Neuronal stem cell (in vitro differentiated cells): Measurements from ENCODE around the gene DDTL.
"Not testable (repeated sequence)": the region's sequence is repeated elsewhere in the genome, so short reads cannot be mapped to it uniquely, and the experiment has no call there.

Experiments used
- DNase-seq: peaks from one replicate; pipeline ENCODE4 v3.0.0-alpha.2; 2013; ENCODE audit warnings: low spot score
- H2AFZ ChIP-seq: one replicate; pipeline ENCODE4 v1.6.1; 2013; ENCODE audit warnings: mild to moderate bottlenecking, low read length, inconsistent platforms
- H2AK5ac ChIP-seq: 2 replicates; pipeline ENCODE4 v1.6.1; 2013; ENCODE audit warnings: low read depth, mild to moderate bottlenecking, inconsistent platforms, low read length, moderate library complexity, mixed read lengths
- H2BK120ac ChIP-seq: 2 replicates; pipeline ENCODE4 v1.6.1; 2013; ENCODE audit warnings: low read depth, mild to moderate bottlenecking, inconsistent platforms, low read length, moderate library complexity, mixed read lengths
- H2BK12ac ChIP-seq: one replicate; pipeline ENCODE4 v1.6.1; 2013; ENCODE audit warnings: low read length, inconsistent platforms
- H2BK15ac ChIP-seq: 2 replicates; pipeline ENCODE4 v1.6.1; 2013; ENCODE audit warnings: mild to moderate bottlenecking, low read length, inconsistent platforms, mixed read lengths
- H2BK5ac ChIP-seq: one replicate; pipeline ENCODE4 v1.6.1; 2013; ENCODE audit warnings: inconsistent platforms, mild to moderate bottlenecking, low read length, moderate library complexity
- H3K14ac ChIP-seq: one replicate; pipeline ENCODE4 v1.6.1; 2013; ENCODE audit warnings: low read length, inconsistent platforms
- H3K18ac ChIP-seq: 2 replicates; pipeline ENCODE4 v1.6.1; 2013; ENCODE audit warnings: low read length, inconsistent platforms
- H3K23ac ChIP-seq: 2 replicates; pipeline ENCODE4 v1.6.1; 2013; ENCODE audit warnings: low read depth, mild to moderate bottlenecking, mixed read lengths, low read length, inconsistent platforms; ENCODE audit not compliant: poor library complexity
- H3K27ac ChIP-seq: replicated peaks from 3 replicates; pipeline ENCODE4 v1.5.1; 2013; ENCODE audit warnings: low read length, inconsistent platforms
- H3K27me3 ChIP-seq, 3 experiments: 2 replicates each; pipeline ENCODE4 v1.6.1; 2013; ENCODE audit warnings: low read length in 3 of 3, mild to moderate bottlenecking in 2 of 3, inconsistent platforms in 1 of 3, low read depth in 1 of 3, mixed read lengths in 1 of 3, moderate library complexity in 1 of 3; ENCODE audit not compliant: control insufficient read depth in 3 of 3, insufficient read depth in 3 of 3
- H3K36me3 ChIP-seq, 2 donors: replicated peaks in 1 of 2; 2 replicates each; pipeline ENCODE4 v1.6.1; 2013; ENCODE audit warnings: low read length in 2 of 2; ENCODE audit not compliant: control insufficient read depth in 2 of 2, insufficient read depth in 2 of 2
- H3K4ac ChIP-seq: 2 replicates; pipeline ENCODE4 v1.6.1; 2013; ENCODE audit warnings: inconsistent platforms, mild to moderate bottlenecking, low read length, moderate library complexity
- H3K4me1 ChIP-seq, 2 donors: 1 replicate in 1 of 2; 2 replicates in 1 of 2; pipeline ENCODE4 v1.6.1; 2013; ENCODE audit warnings: low read length in 2 of 2, low read depth in 1 of 2; ENCODE audit not compliant: control insufficient read depth in 2 of 2, insufficient read depth in 1 of 2
- H3K4me2 ChIP-seq: one replicate; pipeline ENCODE4 v1.6.1; 2013; ENCODE audit warnings: mild to moderate bottlenecking, low read length, inconsistent platforms; ENCODE audit not compliant: insufficient read depth, poor library complexity, severe bottlenecking
- H3K4me3 ChIP-seq, 2 donors: 2 replicates each; pipeline ENCODE4 v1.5.1; 2013; ENCODE audit warnings: low read length in 2 of 2, mild to moderate bottlenecking in 2 of 2, inconsistent platforms in 1 of 2, moderate library complexity in 1 of 2
- H3K79me1 ChIP-seq: one replicate; pipeline ENCODE4 v1.6.1; 2013; ENCODE audit warnings: low read depth, mild to moderate bottlenecking, inconsistent platforms, low read length, moderate library complexity
- H3K9ac ChIP-seq: one replicate; pipeline ENCODE4 v1.6.1; 2013; ENCODE audit warnings: mild to moderate bottlenecking, low read depth, low read length, inconsistent platforms; ENCODE audit not compliant: poor library complexity
- H3K9me3 ChIP-seq, 2 donors: replicated peaks in 1 of 2; 2 replicates each; pipeline versions ENCODE3 to v1.6.1; 2013; ENCODE audit warnings: low read length in 2 of 2, mild to moderate bottlenecking in 2 of 2, inconsistent platforms in 1 of 2, low read depth in 1 of 2, mixed read lengths in 1 of 2, moderate library complexity in 1 of 2; ENCODE audit not compliant: control insufficient read depth in 2 of 2, insufficient read depth in 1 of 2
- H4K8ac ChIP-seq: one replicate; pipeline ENCODE4 v1.6.1; 2013; ENCODE audit warnings: low read depth, mild to moderate bottlenecking, inconsistent platforms, low read length, moderate library complexity
- H4K91ac ChIP-seq: one replicate; pipeline ENCODE4 v1.6.1; 2013; ENCODE audit warnings: low read length, low read depth, mild to moderate bottlenecking, inconsistent platforms; ENCODE audit not compliant: poor library complexity
- WGBS, 2 donors: extraction: QIAGEN DNeasy Blood & Tissue Kit; methylation state at CpG; one replicate each; pipeline ENCODE4 v1.1.7; 2013; ENCODE audit warnings: missing lambda C conversion rate in 2 of 2, mixed read lengths in 1 of 2; ENCODE audit not compliant: insufficient read length in 2 of 2, insufficient replicate concordance in 1 of 2; ENCODE audit errors: extremely low coverage in 2 of 2; 5-methylcytosine and 5-hydroxymethylcytosine counted together

DDTL gene

GRCh38 chr22:23955886-23956285, 10.8 kb upstream of the DDTL start:
- not testable (repeated sequence) for H3K4me2 ChIP-seq, H4K8ac ChIP-seq, H4K91ac ChIP-seq, H3K4me3 ChIP-seq, DNase-seq, H3K9ac ChIP-seq, H3K4ac ChIP-seq, H2BK12ac ChIP-seq, H3K23ac ChIP-seq, H2AK5ac ChIP-seq, H3K4me1 ChIP-seq, H3K27ac ChIP-seq, H2BK15ac ChIP-seq, H2BK120ac ChIP-seq, H2AFZ ChIP-seq, H3K79me1 ChIP-seq, H3K27me3 ChIP-seq, H2BK5ac ChIP-seq, H3K18ac ChIP-seq, H3K14ac ChIP-seq, H3K9me3 ChIP-seq, H3K36me3 ChIP-seq
- WGBS, 2 donors, result no CpG with 5 or more reads among the region's 8 CpGs

GRCh38 chr22:23956301-23956900, 10.3 kb upstream of the DDTL start:
- not testable (repeated sequence) for H3K79me1 ChIP-seq, H2BK15ac ChIP-seq, H3K4me1 ChIP-seq, H2AK5ac ChIP-seq, H3K4me3 ChIP-seq, H3K4ac ChIP-seq, H2BK12ac ChIP-seq, H3K27ac ChIP-seq, H3K36me3 ChIP-seq, H3K23ac ChIP-seq, H2BK120ac ChIP-seq, H3K18ac ChIP-seq, H2BK5ac ChIP-seq, H4K8ac ChIP-seq, H4K91ac ChIP-seq, H3K27me3 ChIP-seq, H3K9me3 ChIP-seq, H3K14ac ChIP-seq, H3K9ac ChIP-seq, H3K4me2 ChIP-seq
- peak; percentile 74 for DNase-seq
- no CpG with 5 or more reads among the region's 12 CpGs for WGBS, 2 donors
- H2AFZ ChIP-seq, result peak overlapping the region; percentile 39

GRCh38 chr22:23961084-23961771, 5.5 kb upstream of the DDTL start, which contains the start of gene GSTT2B:
Gene GSTT2B (minus strand): TSS chr22:23961195. CDS start chr22:23961131, 64 bp downstream.
- H4K8ac ChIP-seq, H4K91ac ChIP-seq, H3K9me3 ChIP-seq, H2BK12ac ChIP-seq, H3K4me2 ChIP-seq, H3K9ac ChIP-seq, H3K4ac ChIP-seq, H3K27me3 ChIP-seq, H2BK120ac ChIP-seq, DNase-seq, H3K4me3 ChIP-seq, H2AK5ac ChIP-seq, H2BK5ac ChIP-seq, H2AFZ ChIP-seq, H2BK15ac ChIP-seq, H3K14ac ChIP-seq, H3K27ac ChIP-seq, H3K79me1 ChIP-seq, H3K4me1 ChIP-seq, H3K36me3 ChIP-seq, H3K18ac ChIP-seq, H3K23ac ChIP-seq: not testable (repeated sequence)
- WGBS, 2 donors, result no CpG with 5 or more reads among the region's 43 CpGs

GRCh38 chr22:23966094-23966493, 594 bp upstream of the DDTL start:
- H3K4me3 ChIP-seq, H3K9ac ChIP-seq, H3K27me3 ChIP-seq, H3K79me1 ChIP-seq, H2BK12ac ChIP-seq, H3K14ac ChIP-seq, H3K9me3 ChIP-seq, H2AK5ac ChIP-seq, H2BK5ac ChIP-seq, H3K4ac ChIP-seq, H3K4me1 ChIP-seq, H4K8ac ChIP-seq, H3K27ac ChIP-seq, H3K23ac ChIP-seq, DNase-seq, H4K91ac ChIP-seq, H2AFZ ChIP-seq, H2BK15ac ChIP-seq, H2BK120ac ChIP-seq, H3K18ac ChIP-seq, H3K4me2 ChIP-seq: not testable (repeated sequence)
- H3K36me3 ChIP-seq, result peaks cover 16 to 21% of the 10 kb centered on the region in 2 donors
- no CpG with 5 or more reads among the region's 18 CpGs for WGBS, 2 donors
